ENCODE data around the gene ARHGAP44.

- TF ChIP-seq CTCF (IDR thresholded peaks at IDR 0.05 in 4 of 5, conservative IDR thresholded peaks at IDR 0.05 in 1 of 5): no peak
- no peak for TF ChIP-seq POLR2A (IDR thresholded peaks at IDR 0.05)
These were observed 216.2 kb downstream of the ARHGAP44 start for GRCh38 chr17:13005530-13005929.

Measured in gastrocnemius medialis (tissue), 4 donors.